GM21723 (cell line): ENCODE results near the gene SLC25A24.
"Not testable (repeated sequence)": the region's sequence is repeated elsewhere in the genome, so short reads cannot be mapped to it uniquely, and the experiment has no call there.

ENCODE experiments used
- ATAC-seq: cut with Tn5 transposase; IDR thresholded peaks from one replicate; pipeline ENCODE4 v1.9.1; 2021; ENCODE audit warnings: mild to moderate bottlenecking, moderate library complexity; ENCODE audit not compliant: unreplicated experiment

The SLC25A24 gene

GRCh38 chr1:108199781-108200686 lies at the start of gene SLC25A24:
TSS of gene SLC25A24 (minus strand) at chr1:108200343. CDS start at chr1:108200138, 205 bp downstream.
- peak; percentile 89 for ATAC-seq

GRCh38 chr1:108243976-108244375 lies 43.8 kb upstream of the SLC25A24 start, which contains the start of gene NBPF4:
TSS of gene NBPF4 (minus strand) at chr1:108244076. CDS start at chr1:108243761, 315 bp downstream.
- not testable (repeated sequence) for ATAC-seq

- ATAC-seq, result not testable (repeated sequence)
These were observed 39.3 kb upstream of the SLC25A24 start for GRCh38 chr1:108239426-108239825.

GRCh38 chr1:108235308-108235707 lies 35.2 kb upstream of the SLC25A24 start:
- ATAC-seq, result not testable (repeated sequence)

GRCh38 chr1:108232183-108232582 lies 32.0 kb upstream of the SLC25A24 start:
- not testable (repeated sequence) for ATAC-seq

- not testable (repeated sequence) for ATAC-seq
These were observed 29.8 kb upstream of the SLC25A24 start for GRCh38 chr1:108229976-108230375.

GRCh38 chr1:108227772-108228171 lies 27.6 kb upstream of the SLC25A24 start:
- ATAC-seq, result not testable (repeated sequence)

- not testable (repeated sequence) for ATAC-seq
These were observed 26.7 kb upstream of the SLC25A24 start for GRCh38 chr1:108226855-108227254.

- not testable (repeated sequence) for ATAC-seq
These were observed 23.1 kb upstream of the SLC25A24 start for GRCh38 chr1:108223226-108223625.

GRCh38 chr1:108217515-108218174 lies 17.5 kb upstream of the SLC25A24 start:
- ATAC-seq, result not testable (repeated sequence)

- ATAC-seq, result not testable (repeated sequence)
These were observed 16.9 kb upstream of the SLC25A24 start for GRCh38 chr1:108217007-108217406.

GRCh38 chr1:108216028-108216890 lies 16.1 kb upstream of the SLC25A24 start:
- ATAC-seq, result not testable (repeated sequence)

- ATAC-seq, result not testable (repeated sequence)
These were observed 14.7 kb upstream of the SLC25A24 start for GRCh38 chr1:108214641-108215465.

GRCh38 chr1:108211014-108211413 lies 10.9 kb upstream of the SLC25A24 start:
- no peak for ATAC-seq

- no peak for ATAC-seq
These were observed 9.4 kb upstream of the SLC25A24 start for GRCh38 chr1:108209456-108210108.

GRCh38 chr1:108208724-108209446 lies 8.7 kb upstream of the SLC25A24 start:
- no peak for ATAC-seq

- ATAC-seq, result not testable (repeated sequence)
These were observed 3.4 kb upstream of the SLC25A24 start for GRCh38 chr1:108203582-108203981.

- no peak for ATAC-seq
These were observed 1.5 kb upstream of the SLC25A24 start for GRCh38 chr1:108201687-108202086.

GRCh38 chr1:108200687-108201051 lies 526 bp upstream of the SLC25A24 start:
- peak; percentile 44 for ATAC-seq
